ENCODE results near the gene SUSD5.

- no peak for TF ChIP-seq GATA3 (IDR thresholded peaks at IDR 0.05; ENCODE audit: low read depth, low read length)
- no peak for TF ChIP-seq GATA2 (IDR thresholded peaks at IDR 0.05; ENCODE audit: low read depth, low read length)
Measured at GRCh38 chr3:33184863-33185262, 33.7 kb downstream of the SUSD5 start.
